Gastrocnemius medialis (tissue), 4 donors: ENCODE results near the gene HMCN2. TPM values are rescaled to one million over a fixed set of nuclear protein-coding genes. Genes with fewer than 3 reads are reported as not detected.

Experiments used
- ATAC-seq, 2 donors: fragments of 150-250 bp; one replicate each; pipeline ENCODE4 v1.9.1; 2016
- DNase-seq, 2 donors: peaks; one replicate each; pipeline ENCODE4 v3.0.0-alpha.2; 2019
- H3K27ac ChIP-seq, 4 donors: fragments of 200-600 bp; sonication (generic); 1 replicate in 1 of 4; 2 replicates in 3 of 4; pipeline ENCODE4 v1.5.1; 2016 to 2018; ENCODE audit warnings: mild to moderate bottlenecking in 2 of 4, moderate library complexity in 1 of 4
- H3K27me3 ChIP-seq, 3 donors: fragments of 200-600 bp; sonication (generic) in 2 of 3; 1 replicate in 1 of 3; 2 replicates in 2 of 3; pipeline versions ENCODE4 v1.5.1 to v1.6.0; 2016 to 2019; ENCODE audit warnings: mild to moderate bottlenecking in 1 of 3, moderate library complexity in 1 of 3
- H3K36me3 ChIP-seq, 2 donors: fragments of 200-600 bp; sonication (generic) in 1 of 2; one replicate each; pipeline ENCODE4 v1.5.1; 2017 to 2018
- H3K4me1 ChIP-seq, 2 donors: fragments of 200-600 bp; sonication (generic) in 1 of 2; one replicate each; pipeline ENCODE4 v1.5.1; 2016 to 2017; ENCODE audit warnings: mild to moderate bottlenecking in 2 of 2
- H3K4me3 ChIP-seq, 4 donors: fragments of 200-600 bp; sonication (generic) in 3 of 4; 1 replicate in 1 of 4; 2 replicates in 3 of 4; pipeline ENCODE4 v1.5.1; 2016 to 2019; ENCODE audit warnings: mild to moderate bottlenecking in 2 of 4
- H3K9me3 ChIP-seq, 3 donors: fragments of 200-600 bp; sonication (generic) in 2 of 3; 1 replicate in 1 of 3; 2 replicates in 2 of 3; pipeline ENCODE4 v1.5.1; 2016 to 2019
- CTCF ChIP-seq, 5 experiments: fragments of 450-650 bp in 3 of 5; fragments of 200-600 bp in 2 of 5; sonication (generic) in 2 of 5; IDR thresholded peaks in 4 of 5; conservative IDR thresholded peaks in 1 of 5; 1 replicate in 4 of 5; 2 replicates in 1 of 5; pipeline ENCODE4 v1.5.1; 2016 to 2019; ENCODE audit warnings: antibody characterized with exemption in 5 of 5, mild to moderate bottlenecking in 3 of 5, moderate library complexity in 3 of 5
- POLR2A ChIP-seq, 2 donors: fragments of 450-650 bp; IDR thresholded peaks; one replicate each; pipeline ENCODE4 v1.6.1; 2017; ENCODE audit warnings: antibody characterized with exemption in 2 of 2, mild to moderate bottlenecking in 2 of 2, moderate library complexity in 2 of 2
- in situ Hi-C, 4 donors: fragments of 200-750 bp; cut with MboI; loops; one replicate each; pipeline versions ENCODE4 v1.15.0 to v1.8.0; 2017; ENCODE audit warnings: low sequenced_read_pairs in 4 of 4
- intact Hi-C: fragments of 100-400 bp; cut with DNase I; formaldehyde crosslinking; loops from one replicate; pipeline ENCODE4 v1.15.1; 2023; ENCODE audit warnings: low total_unique reads
- total RNA-seq, 4 donors: library from RNA; depleted of rRNA; stranded (reverse); fragments of >200 nt; gene quantifications; one replicate each; pipeline versions ENCODE4 v1.1.0 to v1.2.3, GENCODE V29; 2016

Gene HMCN2
- total RNA-seq, 4 donors from 2014 or later = 1.9 to 8.5 (median 7.7) TPM

- intact Hi-C loops = no loop called here
These were observed 213.4 kb downstream of the HMCN2 start for GRCh38 chr9:130478736-130479575.

GRCh38 chr9:130479587-130479986 lies 214.0 kb downstream of the HMCN2 start:
- no peak overlapping the region for H3K27ac ChIP-seq
- peaks cover 0 to 4% of the 10 kb centered on the region in 2 donors for H3K36me3 ChIP-seq

More at GRCh38 chr9:130478736-130479575, 213.4 kb downstream of the HMCN2 start:
- ATAC-seq (no peak), DNase-seq (no peak)
- H3K27ac ChIP-seq = no peak overlapping the region
- no peak for TF ChIP-seq CTCF (IDR thresholded peaks at IDR 0.05 in 4 of 5, conservative IDR thresholded peaks at IDR 0.05 in 1 of 5)
- no peak for TF ChIP-seq POLR2A (IDR thresholded peaks at IDR 0.05)
- no peak overlapping the region for H3K4me3 ChIP-seq
- H3K27me3 ChIP-seq = no peaks in the 10 kb centered on the region
- H3K36me3 ChIP-seq = peaks cover 0 to 4% of the 10 kb centered on the region in 2 donors
- no peaks in the 10 kb centered on the region for H3K9me3 ChIP-seq
- H3K4me1 ChIP-seq = no peaks in the 10 kb centered on the region
- in situ Hi-C loops = no loop called here

GRCh38 chr9:130480673-130481072 lies 215.1 kb downstream of the HMCN2 start:
- in situ Hi-C loops (no loop called here), intact Hi-C loops (no loop called here)
- TF ChIP-seq CTCF (IDR thresholded peaks at IDR 0.05 in 4 of 5, conservative IDR thresholded peaks at IDR 0.05 in 1 of 5) (no peak), POLR2A (IDR thresholded peaks at IDR 0.05) (no peak)
- no peak overlapping the region for H3K4me3 ChIP-seq
- peaks cover 0 to 4% of the 10 kb centered on the region in 2 donors for H3K36me3 ChIP-seq
- ATAC-seq (no peak), DNase-seq (no peak)
- H3K9me3 ChIP-seq = no peaks in the 10 kb centered on the region
- no peaks in the 10 kb centered on the region for H3K27me3 ChIP-seq
- H3K27ac ChIP-seq = no peak overlapping the region
- no peaks in the 10 kb centered on the region for H3K4me1 ChIP-seq

More at GRCh38 chr9:130479587-130479986, 214.0 kb downstream of the HMCN2 start:
- ATAC-seq (no peak), DNase-seq (no peak)
- in situ Hi-C loops = no loop called here
- Histone ChIP-seq H3K4me3 (no peak overlapping the region), H3K27me3 (no peaks in the 10 kb centered on the region), H3K4me1 (no peaks in the 10 kb centered on the region), H3K9me3 (no peaks in the 10 kb centered on the region)
- intact Hi-C loops = no loop called here
- TF ChIP-seq CTCF (IDR thresholded peaks at IDR 0.05 in 4 of 5, conservative IDR thresholded peaks at IDR 0.05 in 1 of 5) (no peak), POLR2A (IDR thresholded peaks at IDR 0.05) (no peak)

- in situ Hi-C loops = no loop called here
- TF ChIP-seq POLR2A (IDR thresholded peaks at IDR 0.05) (no peak), CTCF (IDR thresholded peaks at IDR 0.05 in 4 of 5, conservative IDR thresholded peaks at IDR 0.05 in 1 of 5) (no peak)
- Histone ChIP-seq H3K4me1 (no peaks in the 10 kb centered on the region), H3K9me3 (no peaks in the 10 kb centered on the region), H3K36me3 (peaks cover 0 to 4% of the 10 kb centered on the region in 2 donors), H3K4me3 (no peak overlapping the region), H3K27ac (no peak overlapping the region), H3K27me3 (no peaks in the 10 kb centered on the region)
- ATAC-seq = no peak
- no peak for DNase-seq
- intact Hi-C loops = no loop called here
These were observed 216.9 kb downstream of the HMCN2 start for GRCh38 chr9:130482463-130482862.
